ENCODE results near the gene ZNF256. TPM values are rescaled to one million over a fixed set of nuclear protein-coding genes. Genes with fewer than 3 reads are reported as not detected.
A peak's percentile ranks its signal among the peaks of the same experiment; 100 is the strongest.

The ZNF256 gene
- 1 to 10 TPM; 2.6 to 6.3 (median 3.6) TPM for total RNA-seq

DNA sequence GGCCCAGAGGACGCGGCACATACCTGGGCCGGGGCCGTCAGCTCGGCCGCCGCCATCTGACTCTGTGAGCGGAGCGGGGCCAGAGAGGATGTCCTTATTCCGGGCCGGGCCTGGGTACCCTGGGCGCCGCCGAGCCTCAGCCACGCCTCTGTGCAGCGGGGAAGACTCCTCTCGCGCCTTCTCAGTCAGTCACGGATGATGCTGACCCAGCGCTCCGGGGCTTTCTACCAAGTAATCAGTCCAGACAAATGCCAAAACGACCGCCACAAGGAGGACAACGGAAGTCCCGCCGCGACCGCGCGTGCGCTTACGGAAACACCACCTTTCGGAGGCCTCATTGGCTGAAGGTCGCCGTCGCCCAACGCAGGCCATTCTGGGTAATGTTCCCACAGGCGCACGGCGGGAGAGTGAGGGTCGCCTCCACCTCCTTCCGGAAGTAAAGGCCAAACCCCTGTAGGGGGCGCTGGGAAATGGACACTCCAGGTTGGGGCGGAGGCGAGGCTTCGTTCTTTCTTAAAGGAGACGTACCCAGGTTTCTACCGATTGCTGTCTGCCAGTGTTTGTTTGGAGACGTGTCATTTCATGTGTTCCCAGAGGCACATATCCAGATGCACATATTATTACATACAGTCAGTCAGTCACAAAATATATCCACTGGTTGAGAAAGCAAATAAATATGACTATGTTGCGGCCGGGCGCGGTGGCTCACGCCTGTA is at the start of gene ZNF256:
Gene ZNF256 (minus strand): TSS at position 288 of the 716 bp plus-strand sequence. CDS start 232 bp downstream, at position 56.
- peaks cover 0 to 11% (median 4%) of the 10 kb centered on the region in 4 donors for H3K4me1 ChIP-seq
- H3K27ac ChIP-seq, result peak within 1 kb of the TSS in 3 of 4 donors; percentile 76 to 82 (median 78)
- TF ChIP-seq EP300 (IDR thresholded peaks at IDR 0.05) (peak in 1 of 2 donors; percentile 82), POLR2A (IDR thresholded peaks at IDR 0.05) (peak in 1 of 2 donors; percentile 23), CTCF (IDR thresholded peaks at IDR 0.05) (peak; percentile 38 to 70 (median 46))
- peak; percentile 74 to 84 for DNase-seq (ENCODE audit: low spot score in 2 of 2)
- peaks cover 0 to 35% (median 6%) of the 10 kb centered on the region in 3 donors for H3K36me3 ChIP-seq
- H3K27me3 ChIP-seq, result no peaks in the 10 kb centered on the region
- H3K9me3 ChIP-seq, result peaks cover 0 to 86% (median 6%) of the 10 kb centered on the region in 4 donors
- H3K4me3 ChIP-seq, result peak within 1 kb of the TSS; percentile 45 to 70 (median 66)
- WGBS, 2 donors, result 11 to 12% methylated on average over 38 of the region's 54 CpGs

DNA sequence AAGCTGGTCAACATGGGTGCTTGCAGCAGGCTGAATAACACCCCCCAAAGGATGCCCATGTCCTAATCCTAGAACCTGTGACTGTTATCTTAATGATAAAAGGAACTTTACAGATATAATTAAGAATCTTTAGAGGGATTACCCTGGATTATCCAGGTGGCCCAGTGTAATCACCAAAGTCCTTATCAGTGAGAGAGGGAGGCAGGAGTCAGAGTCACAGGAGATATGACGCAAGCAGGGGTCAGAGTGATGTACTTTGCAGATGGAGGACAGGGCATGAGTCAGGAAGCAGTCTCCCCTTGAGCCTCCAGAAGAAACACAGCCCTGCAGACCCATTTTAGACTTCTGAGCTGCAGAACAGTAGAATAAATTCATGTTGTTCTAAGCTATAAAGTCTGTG is 45.3 kb upstream of the ZNF256 start:
- no peaks in the 10 kb centered on the region for H3K4me1 ChIP-seq
- H3K4me3 ChIP-seq, result no peak overlapping the region
- DNase-seq (ENCODE audit: low spot score in 2 of 2), result no peak
- peaks cover 11 to 98% (median 35%) of the 10 kb centered on the region in 3 donors for H3K36me3 ChIP-seq
- 0 to 100% methylated on average over 1 of the region's 1 CpG for WGBS, 2 donors
- H3K27ac ChIP-seq, result no peak overlapping the region
- TF ChIP-seq POLR2A (IDR thresholded peaks at IDR 0.05) (no peak), CTCF (IDR thresholded peaks at IDR 0.05) (no peak), EP300 (IDR thresholded peaks at IDR 0.05) (no peak)
- H3K9me3 ChIP-seq, result peaks cover 0 to 95% (median 46%) of the 10 kb centered on the region in 4 donors
- no peaks in the 10 kb centered on the region for H3K27me3 ChIP-seq

DNA sequence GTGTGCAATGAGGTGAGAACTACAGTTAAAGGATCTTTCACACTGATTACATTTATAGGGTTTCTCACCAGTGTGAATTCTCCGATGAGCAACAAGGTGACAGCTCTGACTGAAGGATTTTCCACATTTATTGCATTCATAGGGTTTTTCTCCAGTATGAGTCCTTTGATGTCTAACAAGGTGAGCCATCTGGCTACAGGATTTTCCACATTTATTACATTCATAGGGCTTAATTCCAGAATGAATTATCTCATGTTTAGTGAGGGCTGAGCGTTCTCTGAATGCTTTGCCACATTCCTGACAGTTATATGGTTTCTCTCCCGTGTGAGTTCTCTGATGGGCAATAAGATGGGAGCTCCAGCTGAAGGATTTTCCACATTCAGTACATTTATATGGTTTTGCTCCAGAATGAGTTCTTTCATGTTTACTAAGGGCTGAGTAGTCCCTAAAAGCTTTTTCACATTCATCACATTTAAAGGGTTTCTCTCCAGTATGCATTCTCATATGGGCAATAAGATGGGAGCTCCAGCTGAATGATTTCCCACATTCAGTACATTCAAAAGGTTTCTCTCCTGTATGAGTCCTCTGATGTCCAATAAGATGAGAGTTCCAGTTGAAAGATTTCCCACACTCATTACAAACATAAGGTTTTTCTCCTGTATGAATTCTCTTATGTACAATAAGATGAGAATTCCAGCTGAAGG is 31.2 kb upstream of the ZNF256 start:
- peaks cover 7 to 100% (median 67%) of the 10 kb centered on the region in 4 donors for H3K9me3 ChIP-seq
- H3K4me1 ChIP-seq, result no peaks in the 10 kb centered on the region
- no peak overlapping the region for H3K27ac ChIP-seq
- peaks cover 6 to 100% (median 55%) of the 10 kb centered on the region in 3 donors for H3K36me3 ChIP-seq
- H3K27me3 ChIP-seq, result no peaks in the 10 kb centered on the region
- DNase-seq (ENCODE audit: low spot score in 2 of 2), result no peak
- 93 to 98% methylated on average over 3 of the region's 3 CpGs for WGBS, 2 donors
- H3K4me3 ChIP-seq, result no peak overlapping the region
- TF ChIP-seq CTCF (IDR thresholded peaks at IDR 0.05) (no peak), POLR2A (IDR thresholded peaks at IDR 0.05) (no peak), EP300 (IDR thresholded peaks at IDR 0.05) (no peak)

DNA sequence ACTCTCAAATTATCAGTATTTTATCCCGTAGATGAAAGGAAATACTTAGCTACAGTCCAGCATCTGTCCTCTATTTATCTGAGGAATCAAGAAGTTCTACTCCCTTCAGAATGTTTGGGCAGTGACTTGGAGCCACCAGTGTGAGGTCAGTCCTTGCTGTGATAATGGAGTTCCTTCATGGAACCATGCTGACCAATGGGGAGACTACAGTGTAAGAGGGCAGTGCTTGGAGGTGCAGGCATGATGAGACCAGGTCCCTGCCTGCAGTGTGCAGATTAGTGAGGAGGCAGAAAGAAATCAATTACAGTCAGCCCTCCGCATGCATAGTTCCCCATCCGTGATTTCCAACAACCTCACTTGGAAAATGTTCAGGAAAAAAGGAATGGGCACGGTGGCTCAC is 26.9 kb upstream of the ZNF256 start, which contains the start of gene C19orf18:
Gene C19orf18 (minus strand): TSS at position 101 of the 400 bp plus-strand sequence. CDS start 102 bp downstream, outside the sequence.
- peaks cover 12 to 100% (median 52%) of the 10 kb centered on the region in 4 donors for H3K9me3 ChIP-seq
- no peaks in the 10 kb centered on the region for H3K27me3 ChIP-seq
- no peaks in the 10 kb centered on the region for H3K4me1 ChIP-seq
- no peak for TF ChIP-seq POLR2A (IDR thresholded peaks at IDR 0.05)
- no peak for TF ChIP-seq EP300 (IDR thresholded peaks at IDR 0.05)
- no peak for TF ChIP-seq CTCF (IDR thresholded peaks at IDR 0.05)
- WGBS, 2 donors, result 83 to 95% methylated on average over 4 of the region's 4 CpGs
- no peak within 1 kb of the TSS for H3K4me3 ChIP-seq
- no peak within 1 kb of the TSS for H3K27ac ChIP-seq
- peaks cover 3 to 98% (median 12%) of the 10 kb centered on the region in 3 donors for H3K36me3 ChIP-seq
- DNase-seq (ENCODE audit: low spot score in 2 of 2), result no peak

Data from tibial nerve (tissue), 4 donors.